K562 (cell line): ENCODE results near the gene UHMK1. TPM values are rescaled to one million over a fixed set of nuclear protein-coding genes. Genes with fewer than 3 reads are reported as not detected.

Experiments
- ARID1B ChIP-seq: fragments of 450-650 bp; IDR thresholded peaks from 2 replicates; pipeline ENCODE4 v1.6.1; 2016; ENCODE audit warnings: antibody characterized with exemption, mild to moderate bottlenecking, inconsistent platforms
- CBFB ChIP-seq: sonication (generic); formaldehyde crosslinking; IDR thresholded peaks from 2 replicates; pipeline ENCODE4 v1.4.0; 2020; ENCODE audit warnings: mild to moderate bottlenecking, missing genetic modification reagents
- HDAC1 ChIP-seq, 2 experiments: fragments of 450-650 bp; IDR thresholded peaks; 2 replicates each; pipeline ENCODE4 v1.6.1; 2016 to 2017; ENCODE audit warnings: inconsistent platforms in 1 of 2, mild to moderate bottlenecking in 1 of 2, moderate library complexity in 1 of 2
- MYC ChIP-seq, 2 experiments: fragments of 250-450 bp in 1 of 2; sonication (Bioruptor Pico) in 1 of 2; IDR thresholded peaks; 2 replicates each; pipeline versions ENCODE4 v1.5.1 to v1.6.1; 2012 to 2021; ENCODE audit warnings: low read depth in 2 of 2, borderline replicate concordance in 1 of 2, improper control_type of control experiment in 1 of 2, low read length in 1 of 2, mild to moderate bottlenecking in 1 of 2, moderate library complexity in 1 of 2
- NR4A1 ChIP-seq, 2 experiments: fragments of 250-450 bp in 1 of 2; fragments of 450-650 bp in 1 of 2; sonication (Bioruptor Pico) in 1 of 2; IDR thresholded peaks; 2 replicates each; pipeline versions ENCODE4 v1.4.0 to v1.6.1; 2016 to 2020; ENCODE audit warnings: mild to moderate bottlenecking in 2 of 2, missing compliant biosample characterization in 1 of 2, missing genetic modification characterization in 1 of 2, moderate library complexity in 1 of 2
- PHF21A ChIP-seq: fragments of 450-650 bp; IDR thresholded peaks from 2 replicates; pipeline ENCODE4 v1.6.1; 2017; ENCODE audit warnings: low read depth, borderline replicate concordance
- PPARD ChIP-seq: fragments of 250-450 bp; sonication (Bioruptor Pico); IDR thresholded peaks from 2 replicates; pipeline ENCODE4 v1.8.0; 2022; ENCODE audit warnings: inconsistent platforms, mild to moderate bottlenecking, moderate library complexity
- RFX5 ChIP-seq: IDR thresholded peaks from 2 replicates; pipeline ENCODE4 v1.6.1; 2011; ENCODE audit warnings: low read depth, mild to moderate bottlenecking, improper control_type of control experiment, low read length
- U2AF1 ChIP-seq: fragments of 200-400 bp; formaldehyde crosslinking; optimal IDR thresholded peaks from 2 replicates; pipeline ENCODE3; 2017; ENCODE audit warnings: mild to moderate bottlenecking, low read depth, low read length, moderate library complexity
- ZNF146 ChIP-seq: IDR thresholded peaks from one replicate; pipeline ENCODE4 v1.6.1; 2018; ENCODE audit warnings: missing compliant biosample characterization; ENCODE audit not compliant: unreplicated experiment
- ZNF24 ChIP-seq: fragments of 450-650 bp; IDR thresholded peaks from 2 replicates; pipeline ENCODE4 v1.6.1; 2016
- ZNF316 ChIP-seq: fragments of 450-650 bp; IDR thresholded peaks from 2 replicates; pipeline ENCODE4 v1.6.1; 2016
- polyA plus RNA-seq, 8 experiments: library from polyadenylated mRNA; depleted of rRNA in 4 of 8; stranded (reverse) in 5 of 8; unstranded in 3 of 8; fragments of >200 nt; fragmentation: Nextera tagmentation in 2 of 8; fragmentation: Illumina TruSeq in 1 of 8; extraction: Ambion mirVana in 2 of 8; extraction: Trizol in 1 of 8; gene quantifications; 2 replicates each; pipeline versions ENCODE4 v1.2.1 to v1.2.3, GENCODE V29; 2011 to 2014; ENCODE audit warnings: inconsistent platforms in 1 of 8, missing spikeins in 1 of 8
- total RNA-seq, 7 experiments: library from RNA; depleted of rRNA in 6 of 7; stranded (reverse); fragments of >200 nt in 6 of 7; fragmentation: Illumina TruSeq in 2 of 7; extraction: Trizol in 2 of 7; gene quantifications; 2 replicates each; pipeline versions ENCODE4 v1.2.1 to v1.2.3, GENCODE V29; 2011 to 2021; ENCODE audit warnings: low replicate concordance in 1 of 7
- TF ChIP-seq, protein P1 (sequence below): fragments of 250-450 bp; sonication (Bioruptor Pico); IDR thresholded peaks from 2 replicates; pipeline ENCODE4 v1.5.0; 2020; ENCODE audit warnings: mild to moderate bottlenecking, borderline replicate concordance
- TF ChIP-seq, protein P2 (sequence below), 2 experiments: fragments of 450-650 bp; IDR thresholded peaks; 2 replicates each; pipeline ENCODE4 v1.6.1; 2016
- TF ChIP-seq, protein P3 (sequence below), 2 experiments: fragments of 450-650 bp; conservative IDR thresholded peaks; 2 replicates each; pipeline ENCODE4 v1.6.1; 2017; ENCODE audit warnings: mild to moderate bottlenecking in 2 of 2, moderate library complexity in 2 of 2
- TF ChIP-seq, protein P4 (sequence below): fragments of 250-450 bp; sonication (Bioruptor Pico); IDR thresholded peaks from 2 replicates; pipeline ENCODE4 v1.5.0; 2020; ENCODE audit warnings: mild to moderate bottlenecking
- TF ChIP-seq, protein P5 (sequence below): fragments of 250-450 bp; sonication (Bioruptor Pico); IDR thresholded peaks from 2 replicates; pipeline ENCODE4 v1.4.0; 2020; ENCODE audit warnings: borderline replicate concordance
- TF ChIP-seq, protein P6 (sequence below): fragments of 250-450 bp; sonication (Bioruptor Pico); IDR thresholded peaks from 2 replicates; pipeline ENCODE4 v1.4.0; 2020; ENCODE audit warnings: mild to moderate bottlenecking

The UHMK1 gene
- total and polyA plus RNA-seq, 9 of the 15 experiments (the other 6 are each of a cell fraction or from before 2014, with no cell fraction given): 13.1 to 72.4 (median 38.3) TPM

DNA sequence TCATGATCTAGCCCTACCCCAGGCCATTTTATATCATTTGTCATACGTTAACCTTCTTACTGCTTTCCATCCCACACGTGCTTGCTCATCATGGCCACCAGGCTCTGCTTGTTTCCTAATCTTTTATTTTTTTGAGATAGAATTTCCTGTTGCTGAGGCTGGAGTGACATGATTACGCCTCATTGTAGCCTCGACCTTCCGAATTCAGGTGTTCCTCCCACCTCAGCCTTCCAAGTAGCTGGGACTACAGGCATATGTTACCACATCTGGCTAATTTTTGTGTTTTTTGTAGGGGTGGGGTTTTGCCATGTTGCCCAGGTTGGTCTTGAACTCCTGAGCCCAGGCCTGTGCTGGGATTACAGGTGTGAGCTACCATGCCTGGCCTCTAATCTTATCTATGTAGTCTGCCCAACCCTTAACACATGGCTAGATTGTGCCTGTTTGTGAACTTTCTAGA is 67.2 kb downstream of the UHMK1 start (continued):
- no peak for TF ChIP-seq PPARD (CRISPR knock-in tag)
- TF ChIP-seq ZNF24: no peak
- peak; percentile 91 for TF ChIP-seq MYC (IDR thresholded peaks at IDR 0.05; ENCODE audit: low read depth, low read length)
- no peak for TF ChIP-seq MYC (CRISPR knock-in tag; IDR thresholded peaks at IDR 0.05; ENCODE audit: borderline replicate concordance, low read depth)
- no peak for TF ChIP-seq PHF21A
- TF ChIP-seq CBFB (CRISPR knock-in tag): no peak
- TF ChIP-seq, protein P1, sequence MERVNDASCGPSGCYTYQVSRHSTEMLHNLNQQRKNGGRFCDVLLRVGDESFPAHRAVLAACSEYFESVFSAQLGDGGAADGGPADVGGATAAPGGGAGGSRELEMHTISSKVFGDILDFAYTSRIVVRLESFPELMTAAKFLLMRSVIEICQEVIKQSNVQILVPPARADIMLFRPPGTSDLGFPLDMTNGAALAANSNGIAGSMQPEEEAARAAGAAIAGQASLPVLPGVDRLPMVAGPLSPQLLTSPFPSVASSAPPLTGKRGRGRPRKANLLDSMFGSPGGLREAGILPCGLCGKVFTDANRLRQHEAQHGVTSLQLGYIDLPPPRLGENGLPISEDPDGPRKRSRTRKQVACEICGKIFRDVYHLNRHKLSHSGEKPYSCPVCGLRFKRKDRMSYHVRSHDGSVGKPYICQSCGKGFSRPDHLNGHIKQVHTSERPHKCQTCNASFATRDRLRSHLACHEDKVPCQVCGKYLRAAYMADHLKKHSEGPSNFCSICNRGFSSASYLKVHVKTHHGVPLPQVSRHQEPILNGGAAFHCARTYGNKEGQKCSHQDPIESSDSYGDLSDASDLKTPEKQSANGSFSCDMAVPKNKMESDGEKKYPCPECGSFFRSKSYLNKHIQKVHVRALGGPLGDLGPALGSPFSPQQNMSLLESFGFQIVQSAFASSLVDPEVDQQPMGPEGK (CRISPR knock-in tag): no peak
- no peak for TF ChIP-seq U2AF1
- no peak for TF ChIP-seq ZNF146
- TF ChIP-seq, protein P2, sequence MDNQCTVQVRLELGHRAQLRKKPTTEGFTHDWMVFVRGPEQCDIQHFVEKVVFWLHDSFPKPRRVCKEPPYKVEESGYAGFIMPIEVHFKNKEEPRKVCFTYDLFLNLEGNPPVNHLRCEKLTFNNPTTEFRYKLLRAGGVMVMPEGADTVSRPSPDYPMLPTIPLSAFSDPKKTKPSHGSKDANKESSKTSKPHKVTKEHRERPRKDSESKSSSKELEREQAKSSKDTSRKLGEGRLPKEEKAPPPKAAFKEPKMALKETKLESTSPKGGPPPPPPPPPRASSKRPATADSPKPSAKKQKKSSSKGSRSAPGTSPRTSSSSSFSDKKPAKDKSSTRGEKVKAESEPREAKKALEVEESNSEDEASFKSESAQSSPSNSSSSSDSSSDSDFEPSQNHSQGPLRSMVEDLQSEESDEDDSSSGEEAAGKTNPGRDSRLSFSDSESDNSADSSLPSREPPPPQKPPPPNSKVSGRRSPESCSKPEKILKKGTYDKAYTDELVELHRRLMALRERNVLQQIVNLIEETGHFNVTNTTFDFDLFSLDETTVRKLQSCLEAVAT (IDR thresholded peaks at IDR 0.05): 0 out of 4 replicates have a peak, but pooled peaks of 1 of the 2 experiments have one; percentile 8
- TF ChIP-seq, protein P3, sequence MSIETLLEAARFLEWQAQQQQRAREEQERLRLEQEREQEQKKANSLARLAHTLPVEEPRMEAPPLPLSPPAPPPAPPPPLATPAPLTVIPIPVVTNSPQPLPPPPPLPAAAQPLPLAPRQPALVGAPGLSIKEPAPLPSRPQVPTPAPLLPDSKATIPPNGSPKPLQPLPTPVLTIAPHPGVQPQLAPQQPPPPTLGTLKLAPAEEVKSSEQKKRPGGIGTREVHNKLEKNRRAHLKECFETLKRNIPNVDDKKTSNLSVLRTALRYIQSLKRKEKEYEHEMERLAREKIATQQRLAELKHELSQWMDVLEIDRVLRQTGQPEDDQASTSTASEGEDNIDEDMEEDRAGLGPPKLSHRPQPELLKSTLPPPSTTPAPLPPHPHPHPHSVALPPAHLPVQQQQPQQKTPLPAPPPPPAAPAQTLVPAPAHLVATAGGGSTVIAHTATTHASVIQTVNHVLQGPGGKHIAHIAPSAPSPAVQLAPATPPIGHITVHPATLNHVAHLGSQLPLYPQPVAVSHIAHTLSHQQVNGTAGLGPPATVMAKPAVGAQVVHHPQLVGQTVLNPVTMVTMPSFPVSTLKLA (conservative IDR thresholded peaks at IDR 0.05): peak; percentile 72
- no peak for TF ChIP-seq RFX5
- TF ChIP-seq NR4A1 (CRISPR knock-in tag; IDR thresholded peaks at IDR 0.05): no peak
- no peak for TF ChIP-seq NR4A1 (tag; IDR thresholded peaks at IDR 0.05)
- TF ChIP-seq, protein P4, sequence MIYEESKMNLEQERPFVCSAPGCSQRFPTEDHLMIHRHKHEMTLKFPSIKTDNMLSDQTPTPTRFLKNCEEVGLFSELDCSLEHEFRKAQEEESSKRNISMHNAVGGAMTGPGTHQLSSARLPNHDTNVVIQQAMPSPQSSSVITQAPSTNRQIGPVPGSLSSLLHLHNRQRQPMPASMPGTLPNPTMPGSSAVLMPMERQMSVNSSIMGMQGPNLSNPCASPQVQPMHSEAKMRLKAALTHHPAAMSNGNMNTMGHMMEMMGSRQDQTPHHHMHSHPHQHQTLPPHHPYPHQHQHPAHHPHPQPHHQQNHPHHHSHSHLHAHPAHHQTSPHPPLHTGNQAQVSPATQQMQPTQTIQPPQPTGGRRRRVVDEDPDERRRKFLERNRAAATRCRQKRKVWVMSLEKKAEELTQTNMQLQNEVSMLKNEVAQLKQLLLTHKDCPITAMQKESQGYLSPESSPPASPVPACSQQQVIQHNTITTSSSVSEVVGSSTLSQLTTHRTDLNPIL: no peak
- peak in 1 of 2 experiments; percentile 65; a peak in 1 of 4 replicates for TF ChIP-seq HDAC1 (IDR thresholded peaks at IDR 0.05)
- peak; percentile 60; the same call in 1 of the 2 replicates for TF ChIP-seq ARID1B
- TF ChIP-seq, protein P5, sequence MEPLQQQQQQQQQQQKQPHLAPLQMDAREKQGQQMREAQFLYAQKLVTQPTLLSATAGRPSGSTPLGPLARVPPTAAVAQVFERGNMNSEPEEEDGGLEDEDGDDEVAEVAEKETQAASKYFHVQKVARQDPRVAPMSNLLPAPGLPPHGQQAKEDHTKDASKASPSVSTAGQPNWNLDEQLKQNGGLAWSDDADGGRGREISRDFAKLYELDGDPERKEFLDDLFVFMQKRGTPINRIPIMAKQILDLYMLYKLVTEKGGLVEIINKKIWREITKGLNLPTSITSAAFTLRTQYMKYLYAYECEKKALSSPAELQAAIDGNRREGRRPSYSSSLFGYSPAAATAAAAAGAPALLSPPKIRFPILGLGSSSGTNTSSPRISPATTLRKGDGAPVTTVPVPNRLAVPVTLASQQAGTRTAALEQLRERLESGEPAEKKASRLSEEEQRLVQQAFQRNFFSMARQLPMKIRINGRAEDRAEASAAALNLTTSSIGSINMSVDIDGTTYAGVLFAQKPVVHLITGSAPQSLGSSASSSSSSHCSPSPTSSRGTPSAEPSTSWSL (CRISPR knock-in tag): no peak
- 0 out of 2 replicates have a peak, but pooled peaks have one; percentile 31 for TF ChIP-seq ZNF316
- TF ChIP-seq, protein P6, sequence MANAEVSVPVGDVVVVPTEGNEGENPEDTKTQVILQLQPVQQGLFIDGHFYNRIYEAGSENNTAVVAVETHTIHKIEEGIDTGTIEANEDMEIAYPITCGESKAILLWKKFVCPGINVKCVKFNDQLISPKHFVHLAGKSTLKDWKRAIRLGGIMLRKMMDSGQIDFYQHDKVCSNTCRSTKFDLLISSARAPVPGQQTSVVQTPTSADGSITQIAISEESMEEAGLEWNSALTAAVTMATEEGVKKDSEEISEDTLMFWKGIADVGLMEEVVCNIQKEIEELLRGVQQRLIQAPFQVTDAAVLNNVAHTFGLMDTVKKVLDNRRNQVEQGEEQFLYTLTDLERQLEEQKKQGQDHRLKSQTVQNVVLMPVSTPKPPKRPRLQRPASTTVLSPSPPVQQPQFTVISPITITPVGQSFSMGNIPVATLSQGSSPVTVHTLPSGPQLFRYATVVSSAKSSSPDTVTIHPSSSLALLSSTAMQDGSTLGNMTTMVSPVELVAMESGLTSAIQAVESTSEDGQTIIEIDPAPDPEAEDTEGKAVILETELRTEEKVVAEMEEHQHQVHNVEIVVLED: no peak
